Activated CD4-positive, alpha-beta T cell treated with anti-CD3 and anti-CD28 coated beads, Interleukin-10, Interleukin-2, amounts not matched to agents 100 ng/mL and 50 ng/mL, durations not matched to agents 16 hours and 8 hours (primary cell): ENCODE results near the gene EWSR1.
A peak's percentile ranks its signal among the peaks of the same experiment; 100 is the strongest.
"Not testable (repeated sequence)": the region's sequence is repeated elsewhere in the genome, so short reads cannot be mapped to it uniquely, and the experiment has no call there.

Source experiments
- DNase-seq: peaks from one replicate; pipeline ENCODE4 v3.0.0-alpha.2; 2020

EWSR1 gene

GRCh38 chr22:29339381-29340235, 71.5 kb downstream of the EWSR1 start:
- no peak for DNase-seq

GRCh38 chr22:29340566-29340965, 72.5 kb downstream of the EWSR1 start:
- no peak for DNase-seq

GRCh38 chr22:29341056-29341848, 73.2 kb downstream of the EWSR1 start:
- DNase-seq, result no peak

GRCh38 chr22:29341849-29342127, 73.7 kb downstream of the EWSR1 start:
- DNase-seq, result no peak

- DNase-seq, result no peak
Observed at GRCh38 chr22:29342177-29342576, 74.1 kb downstream of the EWSR1 start.

- DNase-seq, result no peak
Observed at GRCh38 chr22:29342577-29343312, 74.7 kb downstream of the EWSR1 start.

GRCh38 chr22:29343313-29343805, 75.3 kb downstream of the EWSR1 start:
- peak; percentile 59 for DNase-seq

GRCh38 chr22:29344137-29344536, 76.1 kb downstream of the EWSR1 start:
- DNase-seq, result no peak

- not testable (repeated sequence) for DNase-seq
Observed at GRCh38 chr22:29344889-29345288, 76.8 kb downstream of the EWSR1 start.

GRCh38 chr22:29345932-29346331, 77.9 kb downstream of the EWSR1 start:
- no peak for DNase-seq

GRCh38 chr22:29346659-29347058, 78.6 kb downstream of the EWSR1 start:
- DNase-seq, result no peak

- no peak for DNase-seq
Observed at GRCh38 chr22:29348041-29348440, 80.0 kb downstream of the EWSR1 start.

- DNase-seq, result no peak
Observed at GRCh38 chr22:29348956-29349355, 80.9 kb downstream of the EWSR1 start.
